K562 (cell line): ENCODE measurements around the gene TBC1D26. TPM values are rescaled to one million over a fixed set of nuclear protein-coding genes. Genes with fewer than 3 reads are reported as not detected.
"Not testable (repeated sequence)": the region's sequence is repeated elsewhere in the genome, so short reads cannot be mapped to it uniquely, and the experiment has no call there.

ENCODE experiments used
- ATAC-seq: fragments of 200-7000 bp; cut with Tn5 transposase; 3 replicates; pipeline ENCODE4 v1.9.1; 2020; ENCODE audit warnings: moderate library complexity
- BruUV-seq: library from RNA; stranded (reverse); fragments of 400-500 nt; replicated peaks from 2 replicates; lab custom pipeline; 2021; lab: Mats Ljungman, UMichigan
- CTCF ChIA-PET: fragments of 300-600 bp; formaldehyde crosslinking; extraction: SDS; loops from one replicate; lab custom pipeline; 2021; ENCODE audit warnings: low intra/inter-chr PET ratio; lab: Yijun Ruan, JAX
- POLR2A ChIA-PET: fragments of 300-600, 350-650 bp; sonication (Branson Sonifier 250); formaldehyde crosslinking; extraction: SDS; loops from one replicate; lab custom pipeline; 2021; ENCODE audit warnings: antibody characterized with exemption, inconsistent platforms; lab: Yijun Ruan, JAX
- DNase-seq, 4 experiments: peaks; one replicate each; pipeline versions ENCODE4 v3.0.0 to v3.0.0-alpha.2; 2011 to 2018; ENCODE audit warnings: low spot score in 3 of 4, mixed read lengths in 3 of 4; ENCODE audit errors: extremely low read depth in 1 of 4
- FAIRE-seq: peaks from 2 replicates; lab custom pipeline; 2011; peaks lifted over from hg19 to GRCh38; lab: Jason Lieb, UNC
- H2AFZ ChIP-seq: 2 replicates; pipeline ENCODE4 v1.6.0; 2011; ENCODE audit warnings: low read depth, low read length, control low read depth, inconsistent platforms
- H3K27ac ChIP-seq: fragments of 200-600 bp; 3 replicates; pipeline ENCODE4 v1.8.0; 2011; ENCODE audit warnings: low read depth, mild to moderate bottlenecking, control low read depth, inconsistent platforms, low read length, moderate library complexity, mixed read lengths; ENCODE audit errors: extremely low read depth
- H3K27me3 ChIP-seq, 2 experiments: fragments of 300-600 bp in 1 of 2; 2 replicates in 1 of 2; 3 replicates in 1 of 2; pipeline versions ENCODE4 v1.6.0 to v1.8.0; 2011; ENCODE audit warnings: inconsistent platforms in 2 of 2, low read length in 2 of 2, mild to moderate bottlenecking in 1 of 2, mixed read lengths in 1 of 2, moderate library complexity in 1 of 2; ENCODE audit not compliant: control insufficient read depth in 2 of 2, insufficient read depth in 2 of 2
- H3K36me3 ChIP-seq: fragments of 300-600 bp; 3 replicates; pipeline ENCODE4 v1.8.0; 2011; ENCODE audit warnings: mild to moderate bottlenecking, low read length, inconsistent platforms; ENCODE audit not compliant: control insufficient read depth, insufficient read depth
- H3K4me1 ChIP-seq, 2 experiments: fragments of 200-600 bp in 1 of 2; replicated peaks in 1 of 2; 2 replicates in 1 of 2; 3 replicates in 1 of 2; pipeline versions ENCODE4 v1.5.1 to v1.8.0; 2011; ENCODE audit warnings: inconsistent platforms in 2 of 2, low read length in 2 of 2, mild to moderate bottlenecking in 1 of 2, mixed read lengths in 1 of 2, moderate library complexity in 1 of 2; ENCODE audit not compliant: control insufficient read depth in 2 of 2, insufficient read depth in 2 of 2
- H3K4me2 ChIP-seq: 2 replicates; pipeline ENCODE4 v1.6.1; 2011; ENCODE audit warnings: low read length, control low read depth, inconsistent platforms, mixed read lengths; ENCODE audit not compliant: insufficient read depth
- H3K4me3 ChIP-seq: fragments of 200-600 bp; sonication (generic), shearing (Covaris generic); 2 replicates; pipeline ENCODE4 v1.5.1; 2016; ENCODE audit warnings: control low read depth, inconsistent platforms
- H3K79me2 ChIP-seq: fragments of 200-600 bp; 3 replicates; pipeline ENCODE4 v1.8.0; 2011; ENCODE audit warnings: low read length, inconsistent platforms; ENCODE audit not compliant: control insufficient read depth, insufficient read depth
- H3K9ac ChIP-seq, 2 experiments: 2 replicates each; pipeline versions ENCODE4 v1.6.0 to v1.6.1; 2011; ENCODE audit warnings: low read depth in 2 of 2, low read length in 2 of 2, control low read depth in 1 of 2, inconsistent platforms in 1 of 2, mild to moderate bottlenecking in 1 of 2, mixed read lengths in 1 of 2; ENCODE audit not compliant: insufficient read depth in 1 of 2
- H3K9me1 ChIP-seq: one replicate; pipeline ENCODE4 v1.6.0; 2011; ENCODE audit warnings: inconsistent platforms, mild to moderate bottlenecking, low read length, moderate library complexity; ENCODE audit not compliant: control insufficient read depth, insufficient read depth
- H3K9me3 ChIP-seq: replicated peaks from 2 replicates; pipeline ENCODE4 v1.5.1; 2011; ENCODE audit warnings: low read depth, low read length, inconsistent platforms; ENCODE audit not compliant: control insufficient read depth, insufficient read depth
- H4K20me1 ChIP-seq: replicated peaks from 2 replicates; pipeline ENCODE4 v1.6.1; 2011; ENCODE audit warnings: low read length, inconsistent platforms, mixed read lengths; ENCODE audit not compliant: control insufficient read depth, insufficient read depth
- BCLAF1 ChIP-seq, 2 experiments: fragments of 450-650 bp in 1 of 2; IDR thresholded peaks; 2 replicates each; pipeline ENCODE4 v1.6.1; 2011 to 2017; ENCODE audit warnings: low read depth in 2 of 2, antibody characterized with exemption in 1 of 2, borderline replicate concordance in 1 of 2, low read length in 1 of 2, mild to moderate bottlenecking in 1 of 2, mixed read lengths in 1 of 2; ENCODE audit not compliant: control insufficient read depth in 1 of 2
- BRF1 ChIP-seq: IDR thresholded peaks from 3 replicates; pipeline ENCODE4 v1.6.1; 2011; ENCODE audit warnings: borderline replicate concordance, mild to moderate bottlenecking; ENCODE audit not compliant: insufficient read length; ENCODE audit errors: extremely low read depth
- CBX1 ChIP-seq: sonication (generic); IDR thresholded peaks from 2 replicates; pipeline ENCODE4 v1.6.1; 2016; ENCODE audit warnings: antibody characterized with exemption, low read depth, mild to moderate bottlenecking
- CREBBP ChIP-seq: IDR thresholded peaks from one replicate; pipeline ENCODE4 v1.6.1; 2012; ENCODE audit warnings: low read depth, mild to moderate bottlenecking, control low read depth, inconsistent platforms, low read length
- ETS2 ChIP-seq: IDR thresholded peaks from 2 replicates; pipeline ENCODE4 v1.6.1; 2016; ENCODE audit warnings: borderline replicate concordance, missing genetic modification characterization, mild to moderate bottlenecking, moderate library complexity, missing compliant biosample characterization; ENCODE audit not compliant: poor library complexity, severe bottlenecking
- HDGF ChIP-seq: fragments of 450-650 bp; IDR thresholded peaks from 2 replicates; pipeline ENCODE4 v1.6.1; 2016
- MCM2 ChIP-seq: fragments of 450-650 bp; IDR thresholded peaks from 2 replicates; pipeline ENCODE4 v1.6.1; 2017; ENCODE audit warnings: low read depth, mild to moderate bottlenecking
- NR2C1 ChIP-seq, 2 experiments: fragments of 450-650 bp; IDR thresholded peaks; 2 replicates each; pipeline ENCODE4 v1.6.1; 2017; ENCODE audit warnings: mild to moderate bottlenecking in 2 of 2, antibody characterized with exemption in 1 of 2, inconsistent platforms in 1 of 2, missing compliant biosample characterization in 1 of 2, missing genetic modification characterization in 1 of 2
- PHB ChIP-seq: fragments of 250-450 bp; sonication (Bioruptor Pico); IDR thresholded peaks from 2 replicates; pipeline ENCODE4 v1.5.0; 2021
- POLR2AphosphoS2 ChIP-seq: IDR thresholded peaks from 2 replicates; pipeline ENCODE4 v1.6.1; 2012; ENCODE audit warnings: low read length, improper control_type of control experiment
- SP1 ChIP-seq: sonication (generic); formaldehyde crosslinking; IDR thresholded peaks from 2 replicates; pipeline ENCODE4 v1.8.1; 2022; ENCODE audit warnings: mild to moderate bottlenecking, missing genetic modification reagents
- WGBS: fragments of 100-300 bp; shearing (Covaris generic); methylation state at CpG from one replicate; pipeline ENCODE4 v1.1.6; 2016; ENCODE audit warnings: low coverage, mixed read lengths; ENCODE audit not compliant: insufficient coverage; ENCODE audit errors: missing lambda C conversion rate; 5-methylcytosine and 5-hydroxymethylcytosine counted together
- in situ Hi-C: fragments of 300-500 bp; cut with MboI; formaldehyde crosslinking; loops from 4 replicates; pipeline ENCODE4 v1.15.0; 2018; ENCODE audit warnings: inconsistent platforms, mixed read lengths
- intact Hi-C: fragments of 100-400 bp; cut with micrococcal nuclease; formaldehyde crosslinking; loops from 2 replicates; pipeline ENCODE4 v1.14.2; 2022
- polyA plus RNA-seq, 8 experiments: library from polyadenylated mRNA; depleted of rRNA in 4 of 8; stranded (reverse) in 5 of 8; unstranded in 3 of 8; fragments of >200 nt; fragmentation: Nextera tagmentation in 2 of 8; fragmentation: Illumina TruSeq in 1 of 8; extraction: Ambion mirVana in 2 of 8; extraction: Trizol in 1 of 8; gene quantifications; 2 replicates each; pipeline versions ENCODE4 v1.2.1 to v1.2.3, GENCODE V29; 2011 to 2014; ENCODE audit warnings: inconsistent platforms in 1 of 8, missing spikeins in 1 of 8
- total RNA-seq, 7 experiments: library from RNA; depleted of rRNA in 6 of 7; stranded (reverse); fragments of >200 nt in 6 of 7; fragmentation: Illumina TruSeq in 2 of 7; extraction: Trizol in 2 of 7; gene quantifications; 2 replicates each; pipeline versions ENCODE4 v1.2.1 to v1.2.3, GENCODE V29; 2011 to 2021; ENCODE audit warnings: low replicate concordance in 1 of 7

The TBC1D26 gene
- total and polyA plus RNA-seq, 9 of the 15 experiments (the other 6 are each of a cell fraction or from before 2014, with no cell fraction given) = 0.08 TPM; not detected in 8

- TF ChIP-seq BRF1 (no peak), HDGF (no peak)
Observed at GRCh38 chr17:15744074-15744676, 12.1 kb downstream of the TBC1D26 start (continued).

- H3K27me3 ChIP-seq = 0 out of 5 replicates have a peak, but pooled peaks cover 0 to 5% of the 10 kb centered on the region in 2 experiments
- ATAC-seq = no peak
Observed at GRCh38 chr17:15744885-15745284, 12.8 kb downstream of the TBC1D26 start.

GRCh38 chr17:15749403-15749802 is 17.3 kb downstream of the TBC1D26 start:
- H4K20me1 ChIP-seq, POLR2A ChIA-PET, H3K27ac ChIP-seq, H3K27me3 ChIP-seq, ATAC-seq, H3K9me3 ChIP-seq, FAIRE-seq, intact Hi-C loops, H2AFZ ChIP-seq, H3K9me1 ChIP-seq, H3K4me1 ChIP-seq, H3K36me3 ChIP-seq, H3K4me3 ChIP-seq, BruUV-seq, H3K79me2 ChIP-seq, H3K9ac ChIP-seq, H3K4me2 ChIP-seq, DNase-seq, in situ Hi-C loops, CTCF ChIA-PET: not testable (repeated sequence)
- WGBS = 67% methylated on average over 6 of the region's 36 CpGs

More at GRCh38 chr17:15744885-15745284, 12.8 kb downstream of the TBC1D26 start:
- Histone ChIP-seq H4K20me1 (no peaks in the 10 kb centered on the region), H3K36me3 (no peaks in the 10 kb centered on the region), H3K27ac (no peak overlapping the region), H2AFZ (no peak overlapping the region), H3K4me3 (no peak overlapping the region), H3K4me1 (peaks cover 0 to 3% of the 10 kb centered on the region in 2 experiments; a peak in 1 of 5 replicates)
- FAIRE-seq = no peak
- BruUV-seq = no TSS peak
- TF ChIP-seq MCM2 (no peak), CREBBP (no peak), SP1 (CRISPR knock-in tag) (no peak), ETS2 (tag) (no peak), PHB (CRISPR knock-in tag) (no peak), CBX1 (no peak), POLR2AphosphoS2 (no peak), BCLAF1 (IDR thresholded peaks at IDR 0.05; ENCODE audit: borderline replicate concordance in 1 of 2, control insufficient read depth in 1 of 2, low read depth in 2 of 2, low read length in 1 of 2) (no peak), NR2C1 (IDR thresholded peaks at IDR 0.05) (no peak), NR2C1 (tag; IDR thresholded peaks at IDR 0.05) (no peak)
- TF ChIP-seq, all 486 proteins: peak for 0
- POLR2A ChIA-PET = no interaction called here
- Histone ChIP-seq H3K9me3 (no peaks in the 10 kb centered on the region), H3K9me1 (no peaks in the 10 kb centered on the region), H3K4me2 (no peak overlapping the region), H3K79me2 (no peaks in the 10 kb centered on the region), H3K9ac (no peak overlapping the region)
- 6% methylated on average over 2 of the region's 2 CpGs for WGBS
- in situ Hi-C loops = no loop called here
- intact Hi-C loops = no loop called here
- CTCF ChIA-PET = no interaction called here
- no peak for DNase-seq
